Activated gamma-delta T cell treated with Interleukin-2 at 50 U/mL for 16 hours (primary cell): ENCODE results near the gene PLCD3.

Experiments used
- DNase-seq: peaks from one replicate; pipeline ENCODE4 v3.0.0-alpha.2; 2020

PLCD3 gene

GRCh38 chr17:45132320-45132571 lies at the start of gene PLCD3:
Gene PLCD3, minus strand, starts transcription at chr17:45132515. Its CDS starts 105 bp downstream, at chr17:45132410.
- no peak for DNase-seq

GRCh38 chr17:45177563-45177962 lies 45.2 kb upstream of the PLCD3 start:
- DNase-seq = no peak

GRCh38 chr17:45175759-45176115 lies 43.4 kb upstream of the PLCD3 start:
- DNase-seq = no peak

GRCh38 chr17:45172541-45173286 lies 40.4 kb upstream of the PLCD3 start:
- peak; percentile 54 for DNase-seq

GRCh38 chr17:45172232-45172540 lies 39.9 kb upstream of the PLCD3 start:
- DNase-seq = no peak

- no peak for DNase-seq
Measured at GRCh38 chr17:45171338-45172231, 39.3 kb upstream of the PLCD3 start.

- no peak for DNase-seq
Measured at GRCh38 chr17:45170931-45171337, 38.6 kb upstream of the PLCD3 start.

GRCh38 chr17:45170280-45170930 lies 38.1 kb upstream of the PLCD3 start:
- no peak for DNase-seq

- DNase-seq = no peak
Measured at GRCh38 chr17:45168991-45169752, 36.9 kb upstream of the PLCD3 start.

GRCh38 chr17:45164734-45165269 lies 32.5 kb upstream of the PLCD3 start:
- no peak for DNase-seq

- no peak for DNase-seq
Measured at GRCh38 chr17:45162025-45162687, 29.8 kb upstream of the PLCD3 start.

GRCh38 chr17:45161288-45162024 lies 29.1 kb upstream of the PLCD3 start, which contains the start of gene HEXIM2:
Gene HEXIM2, plus strand, starts transcription at chr17:45161875. Its CDS starts 919 bp downstream, at chr17:45162794.
- peak; percentile 99 for DNase-seq

GRCh38 chr17:45160447-45161287 lies 28.4 kb upstream of the PLCD3 start:
- DNase-seq = peak; percentile 51

GRCh38 chr17:45156242-45156641 lies 23.9 kb upstream of the PLCD3 start:
- DNase-seq = no peak

- DNase-seq = no peak
Measured at GRCh38 chr17:45155483-45155882, 23.2 kb upstream of the PLCD3 start.

GRCh38 chr17:45155029-45155428 lies 22.7 kb upstream of the PLCD3 start:
- no peak for DNase-seq

- no peak for DNase-seq
Measured at GRCh38 chr17:45150911-45151809, 18.8 kb upstream of the PLCD3 start.

GRCh38 chr17:45149669-45150664 lies 17.7 kb upstream of the PLCD3 start:
- DNase-seq = no peak
